Measurements from ENCODE around the gene TBL1X.
"Not testable (repeated sequence)": the region's sequence is repeated elsewhere in the genome, so short reads cannot be mapped to it uniquely, and the experiment has no call there.

Gene TBL1X

GRCh38 chrX:9500584-9500983 is 35.7 kb downstream of the TBL1X start:
- DNase-seq: no peak

GRCh38 chrX:9501362-9501761 is 36.5 kb downstream of the TBL1X start:
- DNase-seq: no peak

GRCh38 chrX:9503261-9503660 is 38.4 kb downstream of the TBL1X start:
- no peak for DNase-seq

GRCh38 chrX:9510366-9510765 is 45.5 kb downstream of the TBL1X start:
- DNase-seq: no peak

GRCh38 chrX:9510980-9511379 is 46.1 kb downstream of the TBL1X start:
- no peak for DNase-seq

- DNase-seq: no peak
Observed at GRCh38 chrX:9515489-9515888, 50.6 kb downstream of the TBL1X start.

- no peak for DNase-seq
Observed at GRCh38 chrX:9515973-9516538, 51.2 kb downstream of the TBL1X start.

GRCh38 chrX:9516635-9517034 is 51.8 kb downstream of the TBL1X start:
- DNase-seq: no peak

- no peak for DNase-seq
Observed at GRCh38 chrX:9518051-9518450, 53.2 kb downstream of the TBL1X start.

GRCh38 chrX:9518889-9519288 is 54.0 kb downstream of the TBL1X start:
- DNase-seq: no peak

GRCh38 chrX:9519546-9520216 is 54.8 kb downstream of the TBL1X start:
- DNase-seq: no peak

- no peak for DNase-seq
Observed at GRCh38 chrX:9520217-9520590, 55.3 kb downstream of the TBL1X start.

- no peak for DNase-seq
Observed at GRCh38 chrX:9522378-9523155, 57.7 kb downstream of the TBL1X start.

GRCh38 chrX:9525511-9526248 is 60.8 kb downstream of the TBL1X start:
- no peak for DNase-seq

- no peak for DNase-seq
Observed at GRCh38 chrX:9526965-9527364, 62.1 kb downstream of the TBL1X start.

GRCh38 chrX:9528498-9528897 is 63.6 kb downstream of the TBL1X start:
- DNase-seq: no peak

- DNase-seq: no peak
Observed at GRCh38 chrX:9529223-9529622, 64.4 kb downstream of the TBL1X start.

- DNase-seq: peak; percentile 61
Observed at GRCh38 chrX:9530848-9531274, 66.0 kb downstream of the TBL1X start.

- no peak for DNase-seq
Observed at GRCh38 chrX:9532349-9532748, 67.5 kb downstream of the TBL1X start.

- DNase-seq: no peak
Observed at GRCh38 chrX:9533611-9534010, 68.8 kb downstream of the TBL1X start.

GRCh38 chrX:9534686-9535085 is 69.8 kb downstream of the TBL1X start:
- no peak for DNase-seq

- no peak for DNase-seq
Observed at GRCh38 chrX:9535101-9535500, 70.2 kb downstream of the TBL1X start.

GRCh38 chrX:9536156-9536555 is 71.3 kb downstream of the TBL1X start:
- not testable (repeated sequence) for DNase-seq

GRCh38 chrX:9537781-9538180 is 72.9 kb downstream of the TBL1X start:
- no peak for DNase-seq

Measured in CD4-positive, alpha-beta T cell treated with Interleukin-10 for 1 hour (primary cell).